PFSK-1 (cell line): Measurements from ENCODE around the gene OR4Q2.

ENCODE experiments used
- POLR2AphosphoS5 ChIP-seq: IDR thresholded peaks from 2 replicates; pipeline ENCODE4 v1.6.1; 2012; ENCODE audit warnings: low read depth, mild to moderate bottlenecking, control low read depth, low read length, moderate library complexity
- TAF1 ChIP-seq: IDR thresholded peaks from 2 replicates; pipeline ENCODE4 v1.6.1; 2012; ENCODE audit warnings: low read length, control low read depth, borderline replicate concordance; ENCODE audit not compliant: insufficient read depth

DNA sequence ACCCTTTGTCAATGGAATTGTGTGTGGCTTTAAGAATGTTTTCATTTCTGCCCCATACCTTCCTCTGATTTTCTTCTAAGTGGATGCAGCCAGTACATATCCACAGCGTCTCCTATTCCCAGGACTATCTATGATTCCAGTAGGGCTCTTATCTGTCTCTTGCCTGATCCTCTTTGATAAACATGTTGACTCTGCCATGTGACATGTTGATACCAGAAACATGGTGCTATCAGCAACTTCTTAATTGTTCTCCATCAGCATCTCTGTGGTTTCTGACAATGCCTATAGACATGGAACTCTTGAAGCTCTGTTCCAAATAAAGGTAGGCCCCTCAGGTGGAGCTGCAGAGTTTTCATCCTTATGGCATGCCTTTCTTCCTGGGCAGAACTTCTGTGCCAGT lies 46.2 kb downstream of the OR4Q2 start:
- no peak for TF ChIP-seq POLR2AphosphoS5
- no peak for TF ChIP-seq TAF1
